GM19035 (cell line): Measurements from ENCODE around the gene GMDS.

Experiments used
- ATAC-seq: cut with Tn5 transposase; IDR thresholded peaks from one replicate; pipeline ENCODE4 v1.9.1; 2021; ENCODE audit not compliant: unreplicated experiment

GMDS gene

GRCh38 chr6:1842334-1842733, 403.1 kb downstream of the GMDS start:
- no peak for ATAC-seq

- no peak for ATAC-seq
These were observed 404.3 kb downstream of the GMDS start for GRCh38 chr6:1841136-1841535.

GRCh38 chr6:1840491-1841121, 404.8 kb downstream of the GMDS start:
- ATAC-seq, result no peak

- no peak for ATAC-seq
These were observed 406.0 kb downstream of the GMDS start for GRCh38 chr6:1839361-1839760.

- no peak for ATAC-seq
These were observed 406.7 kb downstream of the GMDS start for GRCh38 chr6:1838604-1839213.

- no peak for ATAC-seq
These were observed 407.6 kb downstream of the GMDS start for GRCh38 chr6:1837826-1838225.

- ATAC-seq, result no peak
These were observed 408.7 kb downstream of the GMDS start for GRCh38 chr6:1836690-1837089.

GRCh38 chr6:1834646-1835516, 410.5 kb downstream of the GMDS start:
- ATAC-seq, result no peak

- ATAC-seq, result no peak
These were observed 411.2 kb downstream of the GMDS start for GRCh38 chr6:1834207-1834606.

- ATAC-seq, result no peak
These were observed 412.3 kb downstream of the GMDS start for GRCh38 chr6:1832844-1833787.

GRCh38 chr6:1832358-1832757, 413.0 kb downstream of the GMDS start:
- no peak for ATAC-seq

- no peak for ATAC-seq
These were observed 417.2 kb downstream of the GMDS start for GRCh38 chr6:1827984-1828793.

GRCh38 chr6:1825926-1826325, 419.5 kb downstream of the GMDS start:
- no peak for ATAC-seq

- no peak for ATAC-seq
These were observed 420.1 kb downstream of the GMDS start for GRCh38 chr6:1825277-1825676.

- ATAC-seq, result no peak
These were observed 423.8 kb downstream of the GMDS start for GRCh38 chr6:1821513-1822183.

GRCh38 chr6:1821164-1821512, 424.3 kb downstream of the GMDS start:
- no peak for ATAC-seq

GRCh38 chr6:1820714-1821113, 424.7 kb downstream of the GMDS start:
- ATAC-seq, result no peak

GRCh38 chr6:1820165-1820564, 425.2 kb downstream of the GMDS start:
- no peak for ATAC-seq

GRCh38 chr6:1819007-1819406, 426.4 kb downstream of the GMDS start:
- ATAC-seq, result no peak
